Testis (tissue), 2 donors: ENCODE measurements around the gene RMRP.

Experiments
- POLR2A ChIP-seq: fragments of 450-650 bp; IDR thresholded peaks from one replicate; pipeline ENCODE4 v1.6.1; 2017; ENCODE audit warnings: antibody characterized with exemption, mild to moderate bottlenecking, moderate library complexity
- TF ChIP-seq, protein P1 (sequence below), 3 experiments: fragments of 450-650 bp in 2 of 3; fragments of 200-600 bp in 1 of 3; sonication (generic) in 1 of 3; IDR thresholded peaks; one replicate each; pipeline ENCODE4 v1.5.1; 2016 to 2019; ENCODE audit warnings: antibody characterized with exemption in 3 of 3, mild to moderate bottlenecking in 2 of 3, moderate library complexity in 1 of 3

DNA sequence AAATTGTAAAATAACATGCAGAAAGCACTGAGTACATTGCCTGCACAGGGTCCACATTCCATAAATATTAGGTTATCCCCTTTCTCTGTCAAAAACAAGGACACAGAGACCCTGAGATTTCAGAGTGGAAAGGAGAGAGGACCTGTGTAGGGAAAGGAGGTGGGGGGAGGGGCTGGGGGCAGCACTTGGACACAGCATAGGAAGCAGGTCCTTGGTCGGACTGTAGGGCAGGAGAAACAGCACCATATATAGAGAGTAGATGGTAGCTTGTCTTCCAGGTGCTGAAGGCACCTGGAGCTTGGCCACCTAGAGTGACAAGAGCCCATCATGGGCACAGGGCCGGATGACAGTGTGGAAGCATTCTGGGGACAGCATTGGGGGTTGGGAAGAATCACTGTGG, 29.5 kb upstream of the RMRP start:
- TF ChIP-seq, protein P1, sequence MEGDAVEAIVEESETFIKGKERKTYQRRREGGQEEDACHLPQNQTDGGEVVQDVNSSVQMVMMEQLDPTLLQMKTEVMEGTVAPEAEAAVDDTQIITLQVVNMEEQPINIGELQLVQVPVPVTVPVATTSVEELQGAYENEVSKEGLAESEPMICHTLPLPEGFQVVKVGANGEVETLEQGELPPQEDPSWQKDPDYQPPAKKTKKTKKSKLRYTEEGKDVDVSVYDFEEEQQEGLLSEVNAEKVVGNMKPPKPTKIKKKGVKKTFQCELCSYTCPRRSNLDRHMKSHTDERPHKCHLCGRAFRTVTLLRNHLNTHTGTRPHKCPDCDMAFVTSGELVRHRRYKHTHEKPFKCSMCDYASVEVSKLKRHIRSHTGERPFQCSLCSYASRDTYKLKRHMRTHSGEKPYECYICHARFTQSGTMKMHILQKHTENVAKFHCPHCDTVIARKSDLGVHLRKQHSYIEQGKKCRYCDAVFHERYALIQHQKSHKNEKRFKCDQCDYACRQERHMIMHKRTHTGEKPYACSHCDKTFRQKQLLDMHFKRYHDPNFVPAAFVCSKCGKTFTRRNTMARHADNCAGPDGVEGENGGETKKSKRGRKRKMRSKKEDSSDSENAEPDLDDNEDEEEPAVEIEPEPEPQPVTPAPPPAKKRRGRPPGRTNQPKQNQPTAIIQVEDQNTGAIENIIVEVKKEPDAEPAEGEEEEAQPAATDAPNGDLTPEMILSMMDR (IDR thresholded peaks at IDR 0.05): no peak
- no peak for TF ChIP-seq POLR2A
